ENCODE data around the gene DNAJC12.
"Not testable (repeated sequence)": the region's sequence is repeated elsewhere in the genome, so short reads cannot be mapped to it uniquely, and the experiment has no call there.

The DNAJC12 gene

DNA sequence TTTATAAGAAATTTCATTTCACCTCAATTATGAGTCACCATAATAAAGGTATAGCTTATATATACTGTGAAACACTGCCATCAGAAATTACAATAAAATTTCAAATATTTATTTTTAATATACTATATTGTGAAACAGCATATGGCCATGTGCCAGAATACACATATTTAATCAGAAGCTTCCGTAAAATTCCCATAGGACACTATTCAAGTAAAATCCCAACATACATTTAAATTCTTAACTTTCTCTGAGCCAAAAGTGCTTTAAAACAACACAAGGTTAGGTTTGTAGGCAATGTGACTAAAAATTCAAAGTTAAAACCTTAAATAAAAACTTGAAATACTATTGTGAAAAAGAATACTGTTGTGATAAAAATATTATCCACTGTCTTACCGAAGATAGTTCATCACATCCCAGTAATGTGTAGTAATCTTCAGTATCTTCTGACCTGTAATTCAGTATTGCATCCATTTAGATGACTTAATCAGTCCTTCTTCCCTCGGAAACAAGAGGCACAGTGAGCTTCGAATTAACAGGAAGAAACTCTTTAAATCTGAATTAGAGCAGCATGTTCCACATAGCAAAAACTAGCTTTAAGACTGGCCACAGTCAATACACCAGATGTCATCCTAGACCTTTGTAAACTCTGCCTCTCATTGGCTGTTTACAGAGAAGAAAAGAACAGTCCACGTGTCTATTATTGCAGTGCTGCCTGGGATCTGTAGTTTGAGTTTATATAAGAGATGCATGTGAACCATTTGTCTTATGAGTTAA, at the start of gene DNAJC12:
Gene DNAJC12, minus strand, starts transcription at position 648 of the 774 bp plus-strand sequence. Its CDS starts 177 bp downstream, at position 471.
- no peak for DNase-seq

DNA sequence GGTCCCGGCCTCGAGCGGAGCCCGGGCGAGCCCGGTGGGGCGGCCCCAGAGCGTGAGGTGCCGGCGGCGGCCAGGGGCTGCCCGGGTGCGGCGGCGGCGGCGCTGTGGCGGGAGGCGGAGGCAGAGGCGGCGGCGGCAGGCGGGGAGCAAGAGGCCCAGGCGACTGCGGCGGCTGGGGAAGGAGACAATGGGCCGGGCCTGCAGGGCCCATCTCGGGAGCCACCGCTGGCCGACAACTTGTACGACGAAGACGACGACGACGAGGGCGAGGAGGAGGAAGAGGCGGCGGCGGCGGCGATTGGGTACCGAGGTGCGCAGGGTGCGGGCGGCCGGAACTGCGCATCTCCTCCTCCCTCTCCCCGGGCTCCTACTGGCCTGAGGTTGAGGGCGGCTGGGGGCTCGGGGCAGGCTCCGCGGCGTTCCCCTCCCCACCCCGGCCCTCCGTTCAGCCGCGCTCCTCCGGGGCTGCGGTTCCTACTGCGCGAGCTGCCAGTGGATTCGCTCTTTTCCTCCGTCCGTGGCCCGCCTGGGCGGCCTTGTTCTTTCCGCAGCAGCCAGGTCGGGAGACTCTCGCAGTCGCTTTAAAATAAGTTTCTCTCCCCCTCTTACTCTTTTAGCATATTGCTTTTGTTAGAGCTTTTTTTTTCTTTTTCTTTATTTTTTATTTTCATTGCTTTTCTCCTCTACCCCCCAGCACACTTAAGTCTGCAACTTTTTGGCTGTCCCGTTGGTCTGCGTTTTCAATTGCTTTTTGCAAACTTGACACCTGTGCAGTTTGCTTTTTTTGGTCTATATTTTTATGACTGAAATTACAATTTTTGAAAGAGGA, 47.1 kb upstream of the DNAJC12 start:
- DNase-seq = peak; percentile 59

DNA sequence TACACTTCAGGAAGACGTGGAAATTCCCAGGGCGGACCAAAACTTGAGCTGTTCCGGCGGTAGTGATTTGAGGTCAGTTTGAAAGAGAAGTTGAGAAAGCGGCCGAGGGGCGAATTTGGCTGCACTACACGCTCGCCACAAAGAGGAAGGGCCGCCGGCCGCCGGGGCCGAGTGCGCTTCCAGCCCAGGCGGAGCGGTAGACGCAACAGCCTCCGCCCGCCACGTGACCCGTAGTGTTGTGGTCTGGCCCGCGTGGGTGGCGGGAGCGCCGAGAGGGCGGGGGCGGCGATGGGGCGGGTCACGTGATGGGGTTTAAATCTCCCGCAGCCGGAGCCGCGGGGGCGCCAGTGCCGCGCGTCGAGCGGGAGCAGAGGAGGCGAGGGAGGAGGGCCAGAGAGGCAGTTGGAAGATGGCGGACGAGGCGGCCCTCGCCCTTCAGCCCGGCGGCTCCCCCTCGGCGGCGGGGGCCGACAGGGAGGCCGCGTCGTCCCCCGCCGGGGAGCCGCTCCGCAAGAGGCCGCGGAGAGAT, 46.4 kb upstream of the DNAJC12 start, which contains the start of gene SIRT1:
Gene SIRT1, plus strand, starts transcription at position 344 of the 529 bp plus-strand sequence. Its CDS starts 66 bp downstream, at position 410.
- DNase-seq = peak; percentile 93

DNA sequence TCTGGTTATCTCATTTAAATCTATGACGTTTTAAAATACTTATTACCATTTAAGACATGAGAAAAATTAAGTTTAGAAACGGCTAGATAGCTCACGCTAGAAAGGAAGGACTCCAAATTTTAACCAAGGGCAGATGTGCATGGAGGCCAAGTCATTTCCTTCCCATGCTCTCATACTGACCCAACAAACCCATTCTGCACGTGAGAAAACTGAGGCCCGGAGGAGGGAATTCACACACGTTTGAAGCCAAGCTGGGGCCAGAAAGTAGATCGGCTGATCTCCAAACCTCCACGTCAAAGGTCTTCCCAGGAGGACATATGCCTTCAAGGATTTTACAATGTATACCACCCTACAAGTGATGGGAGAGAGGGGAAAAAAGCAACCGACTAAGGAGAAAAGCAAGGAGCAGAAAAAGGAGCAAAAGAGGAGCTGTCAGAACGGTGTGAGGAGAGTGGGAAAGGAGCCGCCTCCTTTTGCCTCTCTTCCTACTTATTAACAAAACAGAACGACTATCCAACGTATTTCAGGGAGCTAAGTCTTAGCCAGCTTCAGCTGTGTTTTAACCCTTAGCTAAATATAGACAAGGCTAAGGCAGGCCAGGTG, 45.8 kb upstream of the DNAJC12 start:
- DNase-seq = no peak

DNA sequence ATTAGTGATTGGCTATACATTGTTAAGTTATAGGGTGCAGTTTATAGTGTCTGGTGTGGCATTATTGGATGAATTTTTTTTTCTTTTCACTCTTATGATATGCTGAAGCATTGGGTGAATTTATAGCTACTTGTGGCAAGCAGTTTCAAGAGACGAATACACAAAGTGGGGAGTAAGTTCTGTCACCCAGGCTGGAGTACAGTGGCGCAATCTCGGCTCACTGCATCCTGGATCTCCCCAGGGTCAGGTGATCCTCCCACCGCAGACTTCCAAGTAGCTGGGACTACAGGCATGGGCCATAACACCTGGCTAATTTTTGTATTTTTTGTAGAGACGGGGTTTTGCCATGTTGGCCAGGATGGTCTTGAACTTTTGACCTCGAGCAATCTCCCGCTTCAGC, 40.1 kb upstream of the DNAJC12 start:
- no peak for DNase-seq

DNA sequence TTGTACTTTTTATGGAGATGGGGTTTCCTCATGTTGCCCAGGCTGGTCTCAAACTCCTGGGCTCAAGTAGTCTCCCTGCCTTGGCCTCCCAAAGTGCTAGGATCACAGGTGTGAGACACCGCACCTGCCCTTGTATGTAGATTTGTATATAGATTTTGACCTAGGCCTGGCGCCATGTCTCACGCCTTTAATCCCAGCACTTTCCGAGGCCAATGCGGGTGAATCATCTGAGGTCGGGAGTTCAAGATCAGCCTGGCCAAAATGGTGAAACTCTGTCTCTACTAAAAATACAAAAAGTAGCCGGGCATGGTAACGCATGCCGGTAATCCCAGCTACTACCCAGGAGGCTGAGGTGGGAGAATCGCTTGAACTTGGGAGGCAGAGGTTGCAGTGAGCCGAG, 39.4 kb upstream of the DNAJC12 start:
- not testable (repeated sequence) for DNase-seq

DNA sequence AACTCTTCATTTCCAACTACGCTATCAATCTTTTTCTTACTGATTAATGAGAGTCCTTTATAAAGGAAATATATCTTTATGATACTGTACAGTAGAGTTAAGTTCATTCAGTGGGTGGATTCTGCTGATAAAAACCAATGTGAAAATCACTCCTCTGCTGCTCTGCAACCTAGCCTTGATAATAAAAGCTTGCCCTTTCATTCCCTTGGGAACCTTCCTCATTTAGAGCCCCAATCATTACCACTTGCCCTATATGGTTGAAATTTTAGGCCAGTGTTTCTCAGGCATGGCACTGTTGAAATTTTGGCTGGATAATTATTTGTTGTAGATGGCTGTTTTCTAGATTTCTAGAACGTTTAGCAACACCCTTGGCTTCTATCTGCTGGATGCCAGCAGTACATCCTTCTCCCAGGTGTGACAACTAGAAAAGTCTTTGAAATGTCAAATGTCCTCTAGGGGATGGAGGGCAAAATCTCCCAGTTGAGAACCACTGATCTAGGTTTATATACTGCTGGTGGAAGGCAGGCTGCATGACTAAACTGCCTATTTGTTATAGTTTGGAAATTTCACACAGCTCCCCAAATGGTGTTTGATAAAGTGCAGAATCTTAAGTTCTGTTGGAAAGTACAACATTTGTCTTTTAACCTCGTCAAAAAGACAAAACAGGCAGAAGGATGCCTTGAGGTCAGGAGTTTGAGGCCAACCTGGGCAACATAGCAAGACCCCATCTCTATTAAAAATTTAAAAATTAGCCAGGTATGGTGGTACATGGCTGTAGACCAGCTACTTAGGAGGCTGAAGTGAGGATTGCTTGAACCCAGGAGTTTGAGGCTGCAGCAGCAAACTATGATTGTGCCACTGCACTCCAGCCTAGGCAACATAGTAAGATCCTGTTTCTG, 37.6 kb upstream of the DNAJC12 start:
- no peak for DNase-seq

- no peak for DNase-seq
These were observed 32.0 kb upstream of the DNAJC12 start for GRCh38 chr10:67869996-67870395.

- DNase-seq = no peak
These were observed 30.1 kb upstream of the DNAJC12 start for GRCh38 chr10:67868132-67868531.

DNA sequence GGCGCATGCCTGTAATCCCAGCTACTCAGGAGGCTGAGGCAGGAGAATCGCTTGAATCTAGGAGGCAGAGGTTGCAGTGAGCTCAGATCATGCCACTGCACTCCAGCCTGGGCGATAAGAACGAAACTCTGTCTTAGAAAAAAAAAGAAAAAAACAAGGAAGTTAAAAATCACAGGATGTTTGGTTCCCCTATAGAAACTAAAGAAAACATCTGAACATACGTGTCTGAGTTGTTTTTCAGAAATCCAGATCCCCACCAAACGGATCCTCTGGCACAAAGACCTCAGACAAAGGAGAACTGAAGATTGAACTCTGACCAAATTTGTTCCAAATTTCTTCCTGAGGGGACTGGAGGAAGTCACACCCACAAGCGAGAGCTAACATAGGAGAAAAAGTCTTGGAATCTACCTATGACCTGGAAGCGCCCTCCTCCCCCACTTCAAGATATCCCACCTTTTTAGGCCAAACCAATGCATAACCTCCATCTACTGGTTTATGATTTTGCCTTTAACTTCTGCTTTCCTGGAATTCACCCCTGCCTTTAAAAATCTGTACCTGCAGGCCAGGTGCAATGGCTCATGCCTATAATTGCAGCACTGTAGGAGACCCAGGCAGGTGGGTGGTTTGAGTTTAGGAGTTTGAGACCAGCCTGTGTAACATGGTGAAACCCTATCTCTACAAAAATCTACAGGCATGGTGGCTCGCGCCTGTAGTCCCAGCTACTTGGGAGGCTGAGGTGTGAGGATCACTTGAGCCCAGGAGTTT, 26.8 kb upstream of the DNAJC12 start:
- DNase-seq = no peak

- no peak for DNase-seq
These were observed 25.1 kb upstream of the DNAJC12 start for GRCh38 chr10:67863094-67863493.

GRCh38 chr10:67861750-67862432, 23.9 kb upstream of the DNAJC12 start:
- DNase-seq = no peak

DNA sequence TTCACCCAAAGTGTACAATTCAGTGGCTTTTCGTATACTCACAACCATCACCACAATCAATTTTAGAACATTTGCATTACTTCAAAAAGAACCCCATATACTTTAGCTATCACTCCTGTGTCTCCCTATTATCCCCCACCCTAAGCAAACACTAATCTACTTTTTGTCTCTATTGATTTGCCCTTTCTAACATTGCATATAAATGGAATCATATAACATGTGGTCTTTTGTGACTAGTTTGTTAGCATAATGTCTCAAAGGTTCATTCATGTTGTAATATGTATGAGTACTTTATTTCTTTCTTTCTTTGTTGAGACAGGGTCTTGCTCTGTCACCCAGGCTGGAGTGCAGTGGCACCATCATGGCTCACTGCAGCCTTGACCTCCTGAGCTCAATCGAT, 21.0 kb upstream of the DNAJC12 start:
- no peak for DNase-seq

GRCh38 chr10:67853512-67853911, 15.5 kb upstream of the DNAJC12 start:
- no peak for DNase-seq

GRCh38 chr10:67852761-67853160, 14.8 kb upstream of the DNAJC12 start:
- DNase-seq = no peak

DNA sequence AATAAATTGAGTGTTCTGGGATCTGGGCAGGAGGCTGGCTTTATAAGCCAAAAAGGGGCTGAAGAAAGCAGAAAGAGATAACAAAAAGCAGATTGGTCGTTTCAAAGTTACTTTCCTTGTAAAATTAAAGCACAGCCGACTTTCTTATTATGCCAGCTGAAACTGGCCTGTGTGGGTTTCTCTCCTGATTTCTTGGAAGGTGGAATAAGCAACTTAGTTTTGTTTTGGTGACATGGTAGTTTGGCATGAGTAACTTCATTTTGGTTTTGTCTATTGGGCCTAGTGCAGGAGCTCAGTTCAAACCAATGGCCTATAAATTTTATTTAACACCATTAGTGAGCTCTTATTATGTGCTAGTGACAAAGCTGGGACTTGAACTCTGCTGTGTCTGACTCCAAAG, 13.2 kb upstream of the DNAJC12 start:
- no peak for DNase-seq

DNA sequence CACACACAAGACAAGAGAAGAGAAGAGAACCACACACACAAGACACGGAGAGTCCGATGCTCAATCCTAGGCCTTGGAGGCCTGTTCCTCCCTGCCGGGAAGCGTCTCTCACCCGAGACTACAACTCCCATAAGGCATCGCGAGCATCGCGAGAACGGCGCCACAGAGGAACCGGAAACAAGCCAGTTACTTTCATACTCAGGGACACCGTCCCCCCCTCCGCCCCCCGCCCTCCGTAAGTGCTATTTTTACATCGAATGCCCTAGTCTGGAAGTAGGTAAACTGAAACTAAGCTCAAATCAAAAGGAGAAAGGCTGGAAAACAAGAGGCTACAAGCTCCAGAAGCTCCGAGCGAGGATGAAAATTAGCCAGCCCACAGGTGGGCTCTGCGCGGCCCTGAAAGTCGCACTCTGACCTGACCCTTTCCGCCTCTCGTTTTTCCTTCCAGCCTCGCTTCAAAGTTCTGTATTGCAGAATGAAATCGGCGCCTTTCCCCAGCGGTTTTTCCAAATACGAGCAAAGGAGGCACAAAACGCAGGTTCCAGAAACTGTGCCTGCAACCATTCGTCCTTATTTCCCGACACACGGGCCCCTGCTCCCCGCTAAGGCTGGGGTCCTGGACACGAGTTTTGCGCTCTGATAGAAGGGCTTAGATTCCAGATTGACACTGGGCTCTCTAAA, 11.5 kb upstream of the DNAJC12 start:
- DNase-seq = peak; percentile 89

- no peak for DNase-seq
These were observed 5.3 kb upstream of the DNAJC12 start for GRCh38 chr10:67843284-67843683.

DNA sequence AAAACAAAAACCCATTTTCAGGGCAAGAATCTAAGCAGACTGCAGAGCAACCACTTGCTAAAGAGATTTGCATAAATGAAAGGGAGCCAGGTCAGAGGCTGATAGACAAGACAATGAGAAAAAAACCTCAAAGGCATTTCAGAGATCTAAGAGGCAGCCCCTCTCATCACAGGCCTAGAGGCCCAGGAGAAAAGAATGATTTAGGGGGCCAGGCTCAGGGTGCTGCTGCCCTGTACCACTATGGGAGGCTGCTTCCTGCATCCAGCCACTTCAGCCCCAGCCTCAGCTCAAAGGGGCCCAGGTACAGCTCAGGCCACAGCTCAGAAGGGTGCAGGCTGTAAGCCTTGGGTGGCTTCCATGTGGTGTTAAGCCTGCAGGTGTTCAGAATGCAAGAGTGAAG, 3.7 kb upstream of the DNAJC12 start:
- DNase-seq = no peak

GRCh38 chr10:67839951-67840350, 2.0 kb upstream of the DNAJC12 start:
- DNase-seq = peak; percentile 32
